Neuronal stem cell (in vitro differentiated cells): ENCODE results near the gene SYCP1. TPM values are rescaled to one million over a fixed set of nuclear protein-coding genes. Genes with fewer than 3 reads are reported as not detected.

ENCODE experiments used
- DNase-seq: peaks from one replicate; pipeline ENCODE4 v3.0.0-alpha.2; 2013; ENCODE audit warnings: low spot score
- H2AFZ ChIP-seq: one replicate; pipeline ENCODE4 v1.6.1; 2013; ENCODE audit warnings: mild to moderate bottlenecking, low read length, inconsistent platforms
- H2AK5ac ChIP-seq: 2 replicates; pipeline ENCODE4 v1.6.1; 2013; ENCODE audit warnings: low read depth, mild to moderate bottlenecking, inconsistent platforms, low read length, moderate library complexity, mixed read lengths
- H2BK120ac ChIP-seq: 2 replicates; pipeline ENCODE4 v1.6.1; 2013; ENCODE audit warnings: low read depth, mild to moderate bottlenecking, inconsistent platforms, low read length, moderate library complexity, mixed read lengths
- H2BK12ac ChIP-seq: one replicate; pipeline ENCODE4 v1.6.1; 2013; ENCODE audit warnings: low read length, inconsistent platforms
- H2BK15ac ChIP-seq: 2 replicates; pipeline ENCODE4 v1.6.1; 2013; ENCODE audit warnings: mild to moderate bottlenecking, low read length, inconsistent platforms, mixed read lengths
- H2BK5ac ChIP-seq: one replicate; pipeline ENCODE4 v1.6.1; 2013; ENCODE audit warnings: inconsistent platforms, mild to moderate bottlenecking, low read length, moderate library complexity
- H3K14ac ChIP-seq: one replicate; pipeline ENCODE4 v1.6.1; 2013; ENCODE audit warnings: low read length, inconsistent platforms
- H3K18ac ChIP-seq: 2 replicates; pipeline ENCODE4 v1.6.1; 2013; ENCODE audit warnings: low read length, inconsistent platforms
- H3K23ac ChIP-seq: 2 replicates; pipeline ENCODE4 v1.6.1; 2013; ENCODE audit warnings: low read depth, mild to moderate bottlenecking, mixed read lengths, low read length, inconsistent platforms; ENCODE audit not compliant: poor library complexity
- H3K27ac ChIP-seq: replicated peaks from 3 replicates; pipeline ENCODE4 v1.5.1; 2013; ENCODE audit warnings: low read length, inconsistent platforms
- H3K27me3 ChIP-seq, 3 experiments: 2 replicates each; pipeline ENCODE4 v1.6.1; 2013; ENCODE audit warnings: low read length in 3 of 3, mild to moderate bottlenecking in 2 of 3, inconsistent platforms in 1 of 3, low read depth in 1 of 3, mixed read lengths in 1 of 3, moderate library complexity in 1 of 3; ENCODE audit not compliant: control insufficient read depth in 3 of 3, insufficient read depth in 3 of 3
- H3K36me3 ChIP-seq, 2 donors: replicated peaks in 1 of 2; 2 replicates each; pipeline ENCODE4 v1.6.1; 2013; ENCODE audit warnings: low read length in 2 of 2; ENCODE audit not compliant: control insufficient read depth in 2 of 2, insufficient read depth in 2 of 2
- H3K4ac ChIP-seq: 2 replicates; pipeline ENCODE4 v1.6.1; 2013; ENCODE audit warnings: inconsistent platforms, mild to moderate bottlenecking, low read length, moderate library complexity
- H3K4me1 ChIP-seq, 2 donors: 1 replicate in 1 of 2; 2 replicates in 1 of 2; pipeline ENCODE4 v1.6.1; 2013; ENCODE audit warnings: low read length in 2 of 2, low read depth in 1 of 2; ENCODE audit not compliant: control insufficient read depth in 2 of 2, insufficient read depth in 1 of 2
- H3K4me2 ChIP-seq: one replicate; pipeline ENCODE4 v1.6.1; 2013; ENCODE audit warnings: mild to moderate bottlenecking, low read length, inconsistent platforms; ENCODE audit not compliant: insufficient read depth, poor library complexity, severe bottlenecking
- H3K4me3 ChIP-seq, 2 donors: 2 replicates each; pipeline ENCODE4 v1.5.1; 2013; ENCODE audit warnings: low read length in 2 of 2, mild to moderate bottlenecking in 2 of 2, inconsistent platforms in 1 of 2, moderate library complexity in 1 of 2
- H3K79me1 ChIP-seq: one replicate; pipeline ENCODE4 v1.6.1; 2013; ENCODE audit warnings: low read depth, mild to moderate bottlenecking, inconsistent platforms, low read length, moderate library complexity
- H3K9ac ChIP-seq: one replicate; pipeline ENCODE4 v1.6.1; 2013; ENCODE audit warnings: mild to moderate bottlenecking, low read depth, low read length, inconsistent platforms; ENCODE audit not compliant: poor library complexity
- H3K9me3 ChIP-seq, 2 donors: replicated peaks in 1 of 2; 2 replicates each; pipeline versions ENCODE3 to v1.6.1; 2013; ENCODE audit warnings: low read length in 2 of 2, mild to moderate bottlenecking in 2 of 2, inconsistent platforms in 1 of 2, low read depth in 1 of 2, mixed read lengths in 1 of 2, moderate library complexity in 1 of 2; ENCODE audit not compliant: control insufficient read depth in 2 of 2, insufficient read depth in 1 of 2
- H4K8ac ChIP-seq: one replicate; pipeline ENCODE4 v1.6.1; 2013; ENCODE audit warnings: low read depth, mild to moderate bottlenecking, inconsistent platforms, low read length, moderate library complexity
- H4K91ac ChIP-seq: one replicate; pipeline ENCODE4 v1.6.1; 2013; ENCODE audit warnings: low read length, low read depth, mild to moderate bottlenecking, inconsistent platforms; ENCODE audit not compliant: poor library complexity
- WGBS, 2 donors: extraction: QIAGEN DNeasy Blood & Tissue Kit; methylation state at CpG; one replicate each; pipeline ENCODE4 v1.1.7; 2013; ENCODE audit warnings: missing lambda C conversion rate in 2 of 2, mixed read lengths in 1 of 2; ENCODE audit not compliant: insufficient read length in 2 of 2, insufficient replicate concordance in 1 of 2; ENCODE audit errors: extremely low coverage in 2 of 2; 5-methylcytosine and 5-hydroxymethylcytosine counted together
- polyA plus RNA-seq, 2 experiments: library from polyadenylated mRNA; stranded (reverse); fragments of 200-250 nt; gene quantifications; one replicate each; pipeline ENCODE4 v1.2.3, GENCODE V29; 2013

Gene SYCP1, protein sequence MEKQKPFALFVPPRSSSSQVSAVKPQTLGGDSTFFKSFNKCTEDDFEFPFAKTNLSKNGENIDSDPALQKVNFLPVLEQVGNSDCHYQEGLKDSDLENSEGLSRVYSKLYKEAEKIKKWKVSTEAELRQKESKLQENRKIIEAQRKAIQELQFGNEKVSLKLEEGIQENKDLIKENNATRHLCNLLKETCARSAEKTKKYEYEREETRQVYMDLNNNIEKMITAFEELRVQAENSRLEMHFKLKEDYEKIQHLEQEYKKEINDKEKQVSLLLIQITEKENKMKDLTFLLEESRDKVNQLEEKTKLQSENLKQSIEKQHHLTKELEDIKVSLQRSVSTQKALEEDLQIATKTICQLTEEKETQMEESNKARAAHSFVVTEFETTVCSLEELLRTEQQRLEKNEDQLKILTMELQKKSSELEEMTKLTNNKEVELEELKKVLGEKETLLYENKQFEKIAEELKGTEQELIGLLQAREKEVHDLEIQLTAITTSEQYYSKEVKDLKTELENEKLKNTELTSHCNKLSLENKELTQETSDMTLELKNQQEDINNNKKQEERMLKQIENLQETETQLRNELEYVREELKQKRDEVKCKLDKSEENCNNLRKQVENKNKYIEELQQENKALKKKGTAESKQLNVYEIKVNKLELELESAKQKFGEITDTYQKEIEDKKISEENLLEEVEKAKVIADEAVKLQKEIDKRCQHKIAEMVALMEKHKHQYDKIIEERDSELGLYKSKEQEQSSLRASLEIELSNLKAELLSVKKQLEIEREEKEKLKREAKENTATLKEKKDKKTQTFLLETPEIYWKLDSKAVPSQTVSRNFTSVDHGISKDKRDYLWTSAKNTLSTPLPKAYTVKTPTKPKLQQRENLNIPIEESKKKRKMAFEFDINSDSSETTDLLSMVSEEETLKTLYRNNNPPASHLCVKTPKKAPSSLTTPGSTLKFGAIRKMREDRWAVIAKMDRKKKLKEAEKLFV
- polyA plus RNA-seq (2013, experiment 1 of 2), result not detected
- 0.06 TPM for polyA plus RNA-seq (2013, experiment 2 of 2)

DNA sequence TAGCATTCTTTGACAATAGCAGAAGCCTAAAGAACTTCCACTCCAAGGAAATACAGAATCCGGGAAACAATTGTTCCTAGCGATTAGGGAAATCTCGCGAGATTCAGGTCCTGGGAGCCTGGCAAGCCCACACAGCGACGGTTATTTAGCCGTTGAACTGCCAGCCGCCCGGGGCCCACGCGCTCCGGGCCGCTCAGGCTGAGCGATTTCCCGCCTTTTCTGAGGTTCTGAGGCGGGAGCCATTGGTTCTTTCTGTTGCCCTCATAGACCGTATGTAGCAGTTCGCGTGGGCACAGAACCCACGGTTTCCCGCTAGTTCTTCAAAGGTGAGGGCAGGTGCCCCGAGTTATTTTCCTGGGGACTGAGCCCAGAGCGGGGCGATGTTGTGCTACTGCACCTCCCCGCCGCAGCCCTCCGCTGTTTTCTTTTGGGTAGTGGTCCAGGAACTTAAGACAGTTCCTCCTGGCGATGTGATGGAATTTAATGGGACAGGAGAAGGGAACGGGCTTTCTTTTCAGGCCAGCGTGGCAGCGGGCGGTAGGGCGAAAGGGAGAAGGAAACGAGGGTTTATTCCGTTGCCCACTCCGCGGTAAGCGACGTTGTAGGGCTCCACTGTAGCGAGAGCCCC, at the start of gene SYCP1:
Gene SYCP1, plus strand, starts transcription at position 171 of the 628 bp plus-strand sequence. CDS start 602 bp downstream, outside the sequence.
- Histone ChIP-seq H4K8ac (no peak within 1 kb of the TSS), H3K79me1 (no peaks in the 10 kb centered on the region), H3K27ac (no peak within 1 kb of the TSS), H3K23ac (no peak within 1 kb of the TSS), H2BK120ac (no peak within 1 kb of the TSS), H3K18ac (no peak within 1 kb of the TSS), H3K9me3 (no peaks in the 10 kb centered on the region), H2BK12ac (no peak within 1 kb of the TSS), H4K91ac (no peak within 1 kb of the TSS), H3K27me3 (peaks cover 0 to 9% (median 0%) of the 10 kb centered on the region in 3 experiments), H3K36me3 (no peaks in the 10 kb centered on the region), H2AFZ (peak within 1 kb of the TSS; percentile 11), H2AK5ac (no peak within 1 kb of the TSS), H3K4me2 (no peak within 1 kb of the TSS), H3K14ac (no peak within 1 kb of the TSS), H2BK15ac (no peak within 1 kb of the TSS), H2BK5ac (no peak within 1 kb of the TSS), H3K4ac (no peak within 1 kb of the TSS), H3K4me3 (no peak within 1 kb of the TSS), H3K4me1 (no peaks in the 10 kb centered on the region), H3K9ac (no peak within 1 kb of the TSS)
- WGBS, 2 donors, result no CpG with 5 or more reads among the region's 40 CpGs
- DNase-seq, result no peak

DNA sequence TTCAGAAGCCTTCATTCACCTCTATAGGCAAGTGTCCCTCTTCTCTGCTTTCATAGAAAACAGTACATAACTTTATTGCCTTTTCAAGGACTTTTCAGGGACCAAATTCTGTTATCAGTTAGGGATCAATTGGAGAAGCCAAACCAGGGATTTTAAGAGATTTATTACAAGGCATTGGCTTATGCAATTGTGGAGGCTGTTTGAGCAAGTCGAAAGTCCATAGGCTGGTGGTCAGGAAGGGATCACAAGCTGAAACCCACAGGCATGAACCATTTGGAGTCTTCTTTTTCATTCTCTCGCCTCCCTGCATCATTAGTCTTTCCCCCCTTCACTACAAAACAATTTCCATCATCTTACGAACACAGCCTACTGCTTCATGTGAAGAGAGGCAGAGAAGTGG, 34.8 kb upstream of the SYCP1 start:
- Histone ChIP-seq H3K9ac (no peak overlapping the region), H2AK5ac (no peak overlapping the region), H3K4me1 (no peaks in the 10 kb centered on the region), H2BK120ac (no peak overlapping the region), H3K18ac (no peak overlapping the region), H2BK15ac (no peak overlapping the region), H4K91ac (no peak overlapping the region), H2AFZ (peak overlapping the region; percentile 49), H3K9me3 (no peaks in the 10 kb centered on the region), H2BK5ac (no peak overlapping the region), H3K14ac (no peak overlapping the region), H3K4me2 (no peak overlapping the region), H3K27me3 (no peaks in the 10 kb centered on the region), H4K8ac (no peak overlapping the region), H3K79me1 (no peaks in the 10 kb centered on the region), H3K36me3 (no peaks in the 10 kb centered on the region), H3K23ac (no peak overlapping the region), H3K27ac (no peak overlapping the region), H2BK12ac (no peak overlapping the region), H3K4ac (no peak overlapping the region), H3K4me3 (no peak overlapping the region)
- no CpG with 5 or more reads among the region's 3 CpGs for WGBS, 2 donors
- DNase-seq, result no peak

DNA sequence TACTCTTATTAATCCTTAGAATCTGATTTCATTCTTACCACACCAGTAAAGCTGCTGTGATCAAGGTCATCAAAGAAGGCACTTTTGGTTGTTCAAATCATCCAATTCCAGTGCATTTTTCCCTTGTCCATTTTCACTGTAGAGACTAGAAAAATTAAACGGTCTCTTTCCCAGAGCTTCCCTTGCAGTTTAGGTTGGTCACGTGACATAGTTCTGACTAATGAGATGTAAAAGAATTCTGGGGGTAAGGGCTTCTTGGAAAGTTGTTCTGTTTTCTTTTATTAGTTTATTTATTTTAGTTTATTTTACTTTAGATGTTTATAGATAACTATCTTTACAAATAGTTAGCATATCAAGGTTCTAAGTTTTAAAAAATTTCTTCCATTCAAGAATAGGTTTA, 34.3 kb upstream of the SYCP1 start:
- Histone ChIP-seq H2BK12ac (no peak overlapping the region), H2AK5ac (no peak overlapping the region), H2BK5ac (no peak overlapping the region), H3K4me3 (no peak overlapping the region), H3K9ac (no peak overlapping the region), H3K4me1 (no peaks in the 10 kb centered on the region), H4K91ac (no peak overlapping the region), H3K18ac (no peak overlapping the region), H3K27ac (no peak overlapping the region), H3K23ac (no peak overlapping the region), H3K27me3 (no peaks in the 10 kb centered on the region), H4K8ac (no peak overlapping the region), H3K14ac (no peak overlapping the region), H3K79me1 (no peaks in the 10 kb centered on the region), H3K9me3 (no peaks in the 10 kb centered on the region), H2AFZ (peak overlapping the region; percentile 49), H3K36me3 (no peaks in the 10 kb centered on the region), H2BK120ac (no peak overlapping the region), H2BK15ac (no peak overlapping the region), H3K4ac (no peak overlapping the region), H3K4me2 (no peak overlapping the region)
- no peak for DNase-seq
- WGBS, 2 donors, result no CpG with 5 or more reads among the region's 2 CpGs
